H1 (cell line): Measurements from ENCODE around the gene CIB2. TPM values are rescaled to one million over a fixed set of nuclear protein-coding genes. Genes with fewer than 3 reads are reported as not detected.

Experiments
- CTCF ChIA-PET: fragments of 300-600 bp; sonication (Branson Sonifier 250); formaldehyde crosslinking; loops from one replicate; lab custom pipeline; 2021; ENCODE audit not compliant: partially characterized antibody; lab: Charles Lee
- POLR2A ChIA-PET: fragments of 300-600 bp; sonication (Branson Sonifier 250); formaldehyde crosslinking; loops from one replicate; lab custom pipeline; 2021; ENCODE audit warnings: inconsistent platforms; ENCODE audit not compliant: partially characterized antibody; lab: Charles Lee
- DNase-seq, 2 experiments: peaks; one replicate each; pipeline versions ENCODE4 v3.0.0 to v3.0.0-alpha.2; 2010 to 2022; ENCODE audit warnings: low spot score in 2 of 2, low read depth in 1 of 2, mixed read lengths in 1 of 2
- FAIRE-seq: peaks from 2 replicates; lab custom pipeline; 2011; peaks lifted over from hg19 to GRCh38; lab: Jason Lieb, UNC
- H2AFZ ChIP-seq: 2 replicates; pipeline ENCODE4 v1.8.1; 2012; ENCODE audit warnings: low read length, inconsistent platforms
- H2AK5ac ChIP-seq: 2 replicates; pipeline ENCODE4 v1.6.1; 2013; ENCODE audit warnings: low read depth, low read length
- H2BK120ac ChIP-seq: replicated peaks from 2 replicates; pipeline ENCODE3; 2013; ENCODE audit warnings: low read depth, low read length, inconsistent platforms
- H2BK12ac ChIP-seq: 2 replicates; pipeline ENCODE4 v1.6.1; 2013; ENCODE audit warnings: low read depth, low read length
- H2BK15ac ChIP-seq: 2 replicates; pipeline ENCODE4 v1.6.1; 2013; ENCODE audit warnings: low read length
- H2BK20ac ChIP-seq: 2 replicates; pipeline ENCODE4 v1.6.1; 2013; ENCODE audit warnings: low read length
- H2BK5ac ChIP-seq: 2 replicates; pipeline ENCODE4 v1.6.1; 2013; ENCODE audit warnings: low read depth, low read length
- H3K14ac ChIP-seq: 2 replicates; pipeline ENCODE4 v1.6.1; 2013; ENCODE audit warnings: inconsistent platforms; ENCODE audit not compliant: insufficient read length
- H3K18ac ChIP-seq: 2 replicates; pipeline ENCODE4 v1.6.1; 2013; ENCODE audit warnings: low read length; ENCODE audit errors: extremely low read depth
- H3K23ac ChIP-seq: 2 replicates; pipeline ENCODE4 v1.6.1; 2013; ENCODE audit warnings: inconsistent platforms; ENCODE audit not compliant: insufficient read length
- H3K23me2 ChIP-seq: 2 replicates; pipeline ENCODE4 v1.6.1; 2013; ENCODE audit warnings: low read depth, low read length
- H3K27ac ChIP-seq: 2 replicates; pipeline ENCODE4 v1.6.1; 2011; ENCODE audit warnings: low read depth, low read length, inconsistent platforms
- H3K27me3 ChIP-seq, 4 experiments: replicated peaks in 1 of 4; 1 replicate in 1 of 4; 2 replicates in 3 of 4; pipeline versions ENCODE4 v1.6.1 to v1.8.1; 2011 to 2013; ENCODE audit warnings: low read length in 3 of 4, mild to moderate bottlenecking in 3 of 4, inconsistent platforms in 2 of 4, mixed read lengths in 2 of 4, moderate library complexity in 1 of 4; ENCODE audit not compliant: control insufficient read depth in 3 of 4, insufficient read depth in 3 of 4; ENCODE audit errors: extremely low read depth in 1 of 4
- H3K36me3 ChIP-seq, 4 experiments: 2 replicates each; pipeline versions ENCODE4 v1.6.1 to v1.8.1; 2011 to 2013; ENCODE audit warnings: mild to moderate bottlenecking in 4 of 4, low read length in 3 of 4, moderate library complexity in 2 of 4, control low read depth in 1 of 4, inconsistent platforms in 1 of 4; ENCODE audit not compliant: insufficient read depth in 4 of 4, control insufficient read depth in 2 of 4
- H3K4ac ChIP-seq: replicated peaks from 2 replicates; pipeline ENCODE3; 2013; ENCODE audit warnings: low read length, low read depth, mixed read lengths, inconsistent platforms; ENCODE audit not compliant: insufficient read length
- H3K4me1 ChIP-seq, 4 experiments: replicated peaks in 1 of 4; 1 replicate in 1 of 4; 2 replicates in 3 of 4; pipeline versions ENCODE4 v1.6.1 to v1.8.1; 2011 to 2013; ENCODE audit warnings: low read length in 3 of 4, inconsistent platforms in 2 of 4, mixed read lengths in 1 of 4; ENCODE audit not compliant: insufficient read depth in 4 of 4, control insufficient read depth in 3 of 4
- H3K4me2 ChIP-seq, 2 experiments: 2 replicates each; pipeline versions ENCODE4 v1.6.1 to v1.8.1; 2011 to 2013; ENCODE audit warnings: low read depth in 2 of 2, low read length in 2 of 2, control low read depth in 1 of 2, inconsistent platforms in 1 of 2, mild to moderate bottlenecking in 1 of 2; ENCODE audit not compliant: insufficient read depth in 1 of 2
- H3K4me3 ChIP-seq, 4 experiments: fragments of 200-600, 300-600 bp in 1 of 4; sonication (generic), shearing (Covaris generic), sonication (Bioruptor Twin) in 1 of 4; 2 replicates each; pipeline versions ENCODE4 v1.5.1 to v1.8.1; 2011 to 2016; ENCODE audit warnings: low read length in 4 of 4, low read depth in 3 of 4, control low read depth in 2 of 4, inconsistent platforms in 2 of 4, mild to moderate bottlenecking in 2 of 4, mixed read lengths in 1 of 4, moderate library complexity in 1 of 4; ENCODE audit not compliant: insufficient read depth in 2 of 4; ENCODE audit errors: extremely low read depth in 1 of 4
- H3K56ac ChIP-seq: replicated peaks from 2 replicates; pipeline ENCODE3; 2013; ENCODE audit warnings: low read depth, mild to moderate bottlenecking, mixed read lengths, low read length, inconsistent platforms; ENCODE audit not compliant: insufficient read length
- H3K79me1 ChIP-seq: 2 replicates; pipeline ENCODE4 v1.6.1; 2013; ENCODE audit warnings: low read depth, low read length, control low read depth
- H3K79me2 ChIP-seq, 2 experiments: 2 replicates each; pipeline versions ENCODE4 v1.6.1 to v1.8.1; 2012 to 2013; ENCODE audit warnings: low read length in 2 of 2, mild to moderate bottlenecking in 2 of 2, inconsistent platforms in 1 of 2; ENCODE audit not compliant: insufficient read depth in 2 of 2, control insufficient read depth in 1 of 2
- H3K9ac ChIP-seq, 4 experiments: replicated peaks in 1 of 4; 1 replicate in 1 of 4; 2 replicates in 3 of 4; pipeline versions ENCODE4 v1.6.1 to v1.8.1; 2011 to 2013; ENCODE audit warnings: low read depth in 3 of 4, low read length in 3 of 4, control low read depth in 2 of 4, mild to moderate bottlenecking in 2 of 4, moderate library complexity in 2 of 4, inconsistent platforms in 1 of 4; ENCODE audit errors: extremely low read depth in 1 of 4
- H3K9me3 ChIP-seq, 2 experiments: 2 replicates each; pipeline versions ENCODE4 v1.6.1 to v1.8.1; 2012 to 2013; ENCODE audit warnings: mild to moderate bottlenecking in 2 of 2, moderate library complexity in 2 of 2, control low read depth in 1 of 2, inconsistent platforms in 1 of 2, low read depth in 1 of 2, low read length in 1 of 2, mixed read lengths in 1 of 2; ENCODE audit not compliant: insufficient read depth in 2 of 2
- H4K20me1 ChIP-seq, 2 experiments: replicated peaks in 1 of 2; 2 replicates each; pipeline versions ENCODE3 to v1.8.1; 2011 to 2013; ENCODE audit warnings: inconsistent platforms in 2 of 2, low read length in 2 of 2, mild to moderate bottlenecking in 1 of 2; ENCODE audit not compliant: insufficient read depth in 2 of 2, control insufficient read depth in 1 of 2
- H4K5ac ChIP-seq: 2 replicates; pipeline ENCODE4 v1.6.1; 2013; ENCODE audit warnings: low read length, low read depth, mixed read lengths, inconsistent platforms; ENCODE audit not compliant: insufficient read length
- H4K8ac ChIP-seq: 2 replicates; pipeline ENCODE4 v1.8.0; 2013; ENCODE audit warnings: mild to moderate bottlenecking, moderate library complexity, low read length, inconsistent platforms; ENCODE audit not compliant: insufficient read depth; ENCODE audit errors: extremely low read depth
- H4K91ac ChIP-seq: replicated peaks from 2 replicates; pipeline ENCODE3; 2013; ENCODE audit warnings: low read length, mixed read lengths, inconsistent platforms; ENCODE audit not compliant: insufficient read length
- BCL11A ChIP-seq, 2 experiments: IDR thresholded peaks; one replicate each; pipeline ENCODE4 v1.6.1; 2011; ENCODE audit warnings: low read depth in 2 of 2, low read length in 2 of 2, mild to moderate bottlenecking in 2 of 2
- EZH2 ChIP-seq: fragments of 200-600 bp; sonication (generic); IDR thresholded peaks from 2 replicates; pipeline ENCODE4 v1.7.1; 2012; ENCODE audit warnings: low read depth, mild to moderate bottlenecking, moderate library complexity, low read length, inconsistent platforms; ENCODE audit not compliant: severe bottlenecking
- FOSL1 ChIP-seq: IDR thresholded peaks from 2 replicates; pipeline ENCODE4 v1.6.1; 2011; ENCODE audit warnings: mild to moderate bottlenecking, low read depth, low read length, moderate library complexity; ENCODE audit not compliant: insufficient read depth
- NRF1 ChIP-seq: IDR thresholded peaks from 2 replicates; pipeline ENCODE4 v1.6.1; 2011; ENCODE audit warnings: mild to moderate bottlenecking, low read depth, low read length, improper control_type of control experiment
- POLR2A ChIP-seq, 2 experiments: IDR thresholded peaks; 1 replicate in 1 of 2; 2 replicates in 1 of 2; pipeline ENCODE4 v1.6.1; 2011; ENCODE audit warnings: low read depth in 2 of 2, low read length in 2 of 2, mild to moderate bottlenecking in 2 of 2; ENCODE audit errors: control extremely low read depth in 1 of 2
- POU5F1 ChIP-seq: IDR thresholded peaks from 2 replicates; pipeline ENCODE4 v1.6.1; 2011; ENCODE audit warnings: low read depth, mild to moderate bottlenecking, low read length, moderate library complexity
- RFX5 ChIP-seq: IDR thresholded peaks from 2 replicates; pipeline ENCODE4 v1.6.1; 2011; ENCODE audit warnings: low read depth, low read length, improper control_type of control experiment, borderline replicate concordance
- SAP30 ChIP-seq: fragments of 300-600 bp; sonication (generic); IDR thresholded peaks from 2 replicates; pipeline ENCODE4 v1.7.1; 2012; ENCODE audit warnings: low read length, moderate library complexity, mild to moderate bottlenecking, inconsistent platforms; ENCODE audit not compliant: insufficient read depth, insufficient replicate concordance
- SP2 ChIP-seq: IDR thresholded peaks from 2 replicates; pipeline ENCODE4 v1.6.1; 2012; ENCODE audit warnings: mild to moderate bottlenecking, low read length, inconsistent platforms
- SP4 ChIP-seq: IDR thresholded peaks from 2 replicates; pipeline ENCODE4 v1.6.1; 2012; ENCODE audit warnings: low read length, inconsistent platforms
- TCF12 ChIP-seq: IDR thresholded peaks from 2 replicates; pipeline ENCODE4 v1.6.1; 2011; ENCODE audit warnings: low read depth, mild to moderate bottlenecking, low read length
- YY1 ChIP-seq: IDR thresholded peaks from 2 replicates; pipeline ENCODE4 v1.6.1; 2011; ENCODE audit warnings: low read depth, mild to moderate bottlenecking, low read length
- WGBS, 2 experiments: shearing (Covaris generic) in 1 of 2; methylation state at CpG; one replicate each; pipeline versions ENCODE4 v1.1.6 to v1.1.7; 2013 to 2015; ENCODE audit warnings: low lambda C conversion rate in 2 of 2, mixed read lengths in 2 of 2, inconsistent platforms in 1 of 2, low coverage in 1 of 2, missing lambda C conversion rate in 1 of 2; ENCODE audit not compliant: insufficient replicate concordance in 2 of 2, insufficient coverage in 1 of 2, insufficient read length in 1 of 2; ENCODE audit errors: extremely low coverage in 1 of 2, missing lambda C conversion rate in 1 of 2; 5-methylcytosine and 5-hydroxymethylcytosine counted together
- polyA plus RNA-seq, 7 experiments: library from polyadenylated mRNA; depleted of rRNA in 3 of 7; stranded (reverse) in 5 of 7; unstranded in 2 of 7; fragments of >200 nt in 5 of 7; fragments of 200-250 nt in 2 of 7; gene quantifications; 1 replicate in 5 of 7; 2 replicates in 1 of 7; 4 replicates in 1 of 7; pipeline versions ENCODE4 v1.2.1 to v1.2.3, GENCODE V29; 2011 to 2013; ENCODE audit warnings: missing spikeins in 2 of 7, mixed read lengths in 2 of 7
- total RNA-seq: library from RNA; stranded (reverse); fragmentation: NEBNext Ultra II Directional; extraction: Animal tissue kit (Norgen Biotek cat#: 25700); gene quantifications from 2 replicates; pipeline ENCODE4 v1.2.1, GENCODE V29; 2021

Gene CIB2
- total and polyA plus RNA-seq, 2 of the 8 experiments (the other 6 are each of a cell fraction or from before 2014, with no cell fraction given) = 41.5 to 45.8 TPM

- ChIA-PET POLR2A (interaction anchor here (2.1 kb wide), 1 partner anchor 38 kb away, joined by 5 read pairs; the partner anchor contains the start of gene IDH3A), CTCF (interaction anchor here (0.9 to 16.8 kb wide), 14 partner anchors 16 to 172 kb away, joined by 3 to 226 read pairs (median 13); no protein-coding TSS in a partner anchor)
- Histone ChIP-seq H2BK5ac (no peak overlapping the region), H4K91ac (no peak overlapping the region), H2AK5ac (no peak overlapping the region), H3K4me2 (no peak overlapping the region), H2BK120ac (no peak overlapping the region), H3K4me3 (no peak overlapping the region), H3K14ac (no peak overlapping the region), H3K79me2 (no peaks in the 10 kb centered on the region), H3K4ac (no peak overlapping the region), H3K36me3 (peaks cover 0 to 2% (median 0%) of the 10 kb centered on the region in 4 experiments; a peak in 1 of 8 replicates), H3K56ac (no peak overlapping the region), H3K23ac (no peak overlapping the region), H3K4me1 (peaks cover 0 to 5% (median 1%) of the 10 kb centered on the region in 4 experiments; a peak in 1 of 7 replicates), H3K23me2 (no peaks in the 10 kb centered on the region), H3K9me3 (no peaks in the 10 kb centered on the region), H3K27ac (no peak overlapping the region), H2BK15ac (no peak overlapping the region), H2BK12ac (no peak overlapping the region), H3K18ac (no peak overlapping the region), H4K8ac (no peak overlapping the region), H4K20me1 (peaks cover 2 to 3% of the 10 kb centered on the region in 2 experiments), H3K9ac (no peak overlapping the region), H3K27me3 (no peaks in the 10 kb centered on the region), H2BK20ac (no peak overlapping the region), H2AFZ (no peak overlapping the region), H3K79me1 (no peaks in the 10 kb centered on the region), H4K5ac (no peak overlapping the region)
- no peak for FAIRE-seq
- WGBS, 2 experiments = 89% methylated on average over 10 of the region's 10 CpGs; no CpG with 5 or more reads in 1 of the 2 experiments
- DNase-seq = no peak
- TF ChIP-seq SP2 = no peak
- TF ChIP-seq NRF1 = no peak
- no peak for TF ChIP-seq YY1
- TF ChIP-seq SAP30 = no peak
- no peak for TF ChIP-seq POLR2A (IDR thresholded peaks at IDR 0.05; ENCODE audit: control extremely low read depth in 1 of 2, low read depth in 2 of 2, low read length in 2 of 2)
- no peak for TF ChIP-seq FOSL1
- TF ChIP-seq SP4 = no peak
- no peak for TF ChIP-seq BCL11A (IDR thresholded peaks at IDR 0.05; ENCODE audit: low read depth in 2 of 2, low read length in 2 of 2)
- no peak for TF ChIP-seq RFX5
- TF ChIP-seq EZH2 = no peak
- TF ChIP-seq POU5F1 = no peak
- no peak for TF ChIP-seq TCF12
Measured at GRCh38 chr15:78110916-78111475, 20.2 kb downstream of the CIB2 start.
